GM21390 (cell line): Measurements from ENCODE around the gene DSN1.

Experiments used
- ATAC-seq: cut with Tn5 transposase; IDR thresholded peaks from one replicate; pipeline ENCODE4 v1.9.1; 2021; ENCODE audit not compliant: unreplicated experiment

The DSN1 gene

DNA sequence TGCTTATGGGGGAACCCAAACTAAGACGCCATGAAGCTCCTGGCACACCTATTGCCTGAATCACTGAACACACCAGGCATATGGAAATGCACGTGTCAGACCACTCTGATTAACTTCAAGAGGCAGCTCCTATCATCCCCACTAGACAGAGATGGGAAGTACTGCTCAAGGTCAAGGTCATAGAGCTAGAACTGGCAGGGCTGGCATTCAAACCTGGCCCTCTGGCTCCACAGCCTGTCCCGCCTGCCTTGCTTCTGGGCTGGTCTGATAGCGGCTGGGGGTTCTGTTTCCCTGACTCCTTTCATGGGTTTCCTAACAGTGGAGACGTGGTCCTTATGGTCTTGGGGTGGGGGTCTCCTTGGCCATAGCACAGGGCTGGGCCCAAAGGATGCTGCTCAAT, 22.6 kb upstream of the DSN1 start:
- ATAC-seq: no peak

DNA sequence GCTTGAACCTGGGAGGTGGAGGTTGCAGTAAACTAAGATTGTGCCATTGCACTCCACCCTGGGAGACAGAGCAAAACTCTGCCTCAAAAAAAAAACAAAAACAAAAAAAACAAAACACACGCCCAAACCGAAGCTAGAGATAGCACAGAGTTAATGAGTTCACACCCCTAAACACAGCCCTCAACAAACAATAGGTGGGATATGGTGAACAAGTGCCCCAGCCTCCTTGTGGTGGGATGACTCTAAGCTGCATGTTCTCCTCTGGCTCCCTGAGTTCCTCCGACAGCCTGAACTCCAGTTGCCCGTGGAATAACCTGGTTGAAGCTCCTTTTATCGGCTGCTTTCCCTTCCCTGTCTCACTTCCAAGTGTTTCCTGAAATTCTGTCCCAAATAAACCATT, 22.1 kb upstream of the DSN1 start:
- no peak for ATAC-seq

DNA sequence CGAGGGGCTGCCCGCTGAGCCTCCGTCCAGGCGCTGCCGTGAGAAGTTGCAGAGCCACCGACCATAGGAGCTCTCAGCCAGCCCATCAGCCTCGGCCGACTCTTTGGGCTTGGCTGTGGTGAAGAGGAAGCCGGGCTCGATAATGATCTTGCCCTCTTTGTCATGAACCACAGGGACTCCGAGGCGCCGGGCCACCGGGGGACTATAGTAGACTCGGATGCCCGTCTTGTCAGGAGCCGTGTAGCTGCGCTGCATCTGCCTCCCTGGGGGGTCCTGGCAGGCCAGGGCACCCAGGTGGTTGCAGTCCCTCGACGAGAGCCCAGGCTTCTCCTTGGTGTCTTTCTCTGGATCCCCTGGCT, 20.5 kb upstream of the DSN1 start:
- ATAC-seq: no peak

DNA sequence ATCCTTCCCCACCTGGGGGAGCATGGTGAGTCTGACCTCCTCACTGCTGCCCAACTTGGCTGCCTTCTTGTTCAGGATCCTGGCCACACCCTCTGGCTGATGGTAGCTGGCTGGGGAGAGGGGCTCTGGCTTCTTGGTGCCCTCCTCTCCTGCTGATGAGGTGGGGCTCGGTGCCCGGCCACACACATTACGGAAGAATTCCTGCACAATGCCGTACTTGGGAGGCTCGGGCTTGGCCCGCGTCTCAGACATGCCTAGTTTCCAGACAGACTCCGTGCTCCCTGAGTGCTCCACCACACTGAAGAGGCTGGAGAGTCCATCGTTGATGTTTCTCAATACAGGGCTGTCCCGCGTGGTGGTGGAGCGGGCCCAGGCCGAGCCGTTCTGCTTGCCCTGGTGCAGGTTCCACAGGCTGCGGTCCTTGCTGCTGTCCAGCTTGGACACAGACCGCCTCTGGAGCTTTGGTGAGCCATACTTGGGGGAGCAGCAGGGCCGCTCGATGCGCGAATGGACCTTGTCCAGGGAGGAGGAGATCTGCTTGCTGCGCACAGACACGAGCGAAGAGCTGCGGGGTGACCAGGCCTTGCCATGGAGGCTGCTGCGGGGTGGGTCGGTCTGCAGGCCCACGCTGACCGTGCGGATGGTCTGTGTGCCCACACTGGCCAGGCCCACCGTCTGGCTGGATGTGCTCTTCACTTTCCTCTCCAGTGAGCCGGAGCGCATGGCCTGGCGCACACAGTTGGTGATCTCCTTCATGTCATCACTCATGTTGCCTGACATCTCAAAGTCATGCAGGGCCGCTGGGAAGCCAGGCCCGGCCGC, 19.9 kb upstream of the DSN1 start:
- no peak for ATAC-seq

DNA sequence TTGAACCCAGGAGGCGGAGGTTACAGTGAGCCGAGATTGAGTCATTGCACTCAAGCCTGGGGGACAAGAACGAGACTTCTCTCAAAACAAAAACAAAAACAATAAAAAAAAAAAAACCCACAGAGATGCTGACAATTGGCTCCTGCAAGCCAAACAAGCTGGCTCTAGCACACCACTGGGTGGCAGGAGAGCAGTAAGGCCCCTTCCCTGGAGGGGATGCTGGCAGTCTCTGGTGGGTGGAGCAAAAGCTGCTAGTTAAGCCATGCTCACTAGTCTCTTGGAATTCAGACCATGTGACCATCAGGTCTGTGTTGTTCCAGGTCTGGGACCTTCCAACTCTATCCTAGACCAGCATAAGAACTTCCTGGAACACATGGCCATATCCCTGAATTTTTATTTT, 18.9 kb upstream of the DSN1 start:
- ATAC-seq: no peak

DNA sequence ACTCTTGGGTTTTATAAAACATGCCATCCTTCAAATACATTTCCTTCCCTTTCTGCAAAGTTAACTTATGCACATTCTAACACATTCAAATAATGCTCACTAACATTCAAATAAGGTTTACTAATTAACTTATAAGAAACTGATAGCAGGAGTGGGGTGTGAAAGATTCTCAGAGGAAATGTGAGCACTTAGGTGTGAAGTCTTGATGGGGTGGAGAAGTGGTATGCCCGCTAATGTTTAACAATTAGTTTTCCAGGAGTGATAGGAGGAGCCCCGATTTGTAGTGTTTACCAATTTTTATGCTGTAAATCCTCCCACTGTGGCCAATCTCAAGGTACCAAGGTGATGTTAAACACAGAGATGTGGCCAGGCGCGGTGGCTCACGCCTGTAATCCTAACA, 18.3 kb upstream of the DSN1 start:
- no peak for ATAC-seq

DNA sequence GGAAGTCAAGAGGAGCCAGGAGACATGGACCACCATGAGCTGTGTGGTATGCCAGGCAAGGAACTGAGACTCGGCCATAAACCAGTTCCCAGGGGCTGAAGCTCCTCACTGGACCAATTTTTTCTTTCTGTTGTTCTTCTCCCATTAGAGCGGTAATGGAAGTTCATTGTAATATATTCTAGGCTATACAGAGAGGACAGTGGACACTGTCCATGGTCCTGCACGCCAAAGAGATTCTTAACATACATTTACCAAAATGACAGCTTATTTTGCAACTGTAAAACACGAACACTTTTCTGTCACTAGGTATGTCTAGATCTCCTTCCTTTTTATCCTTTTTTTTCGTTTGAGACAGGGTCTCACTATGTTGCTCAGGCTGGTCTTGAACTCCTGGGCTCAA, 13.1 kb upstream of the DSN1 start:
- ATAC-seq: no peak

DNA sequence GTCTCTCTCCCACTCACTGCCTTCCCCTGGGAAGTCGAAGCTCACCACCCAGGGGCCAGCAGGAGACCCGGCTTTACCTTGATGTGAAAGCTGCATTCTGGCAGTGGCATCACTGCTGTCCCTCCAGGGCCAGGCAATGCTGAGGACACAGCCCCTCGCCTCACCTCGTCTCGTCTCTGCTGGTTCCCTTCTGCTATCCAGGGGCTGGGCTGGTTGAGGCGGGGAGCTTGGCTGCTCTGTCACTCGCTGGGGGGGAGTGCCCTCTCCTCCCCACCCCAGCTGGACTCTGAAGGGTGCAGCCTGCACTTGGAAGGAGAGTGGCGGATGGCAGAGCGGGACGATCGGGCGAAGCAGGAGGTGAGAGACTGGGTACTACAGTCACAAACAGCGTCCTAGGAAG, 12.7 kb upstream of the DSN1 start:
- no peak for ATAC-seq

DNA sequence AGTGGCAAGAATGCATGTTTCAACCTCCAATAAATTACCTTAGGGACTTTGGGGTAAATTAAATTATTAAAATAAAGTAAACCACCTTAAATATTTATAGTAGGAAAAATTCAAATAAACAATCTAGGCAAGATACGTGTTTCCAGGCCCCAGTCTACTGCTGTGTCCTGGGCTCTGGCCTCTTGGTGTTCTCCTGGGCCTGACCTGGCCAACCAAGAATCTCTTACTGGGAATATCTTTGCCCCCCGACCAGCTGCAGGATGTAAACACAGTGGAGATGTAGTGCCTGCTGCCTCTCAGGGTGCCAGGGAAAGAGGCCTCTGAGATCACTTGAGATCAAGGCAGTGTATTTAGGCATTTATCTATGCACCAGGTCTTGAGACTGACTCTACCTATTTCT, 11.7 kb upstream of the DSN1 start:
- no peak for ATAC-seq

DNA sequence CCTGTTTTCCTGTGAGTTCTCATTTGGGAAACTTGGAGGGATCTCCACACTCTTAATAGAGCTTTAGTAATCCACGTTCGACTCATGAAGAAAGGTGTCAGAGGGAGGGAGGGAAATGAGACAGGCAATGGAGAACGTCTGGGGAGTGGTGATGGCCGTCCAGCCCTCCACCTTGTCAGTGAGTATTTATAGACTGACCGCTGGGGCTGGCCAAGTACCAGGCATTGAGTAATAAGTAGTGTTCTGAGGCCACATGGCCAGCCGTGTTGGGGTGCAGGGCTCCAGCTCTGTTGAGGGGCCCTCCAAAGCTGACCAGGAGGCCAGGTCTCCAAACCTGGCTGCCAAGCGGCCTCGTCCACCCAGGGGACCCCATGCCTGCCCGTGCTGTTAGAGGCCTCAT, 11.3 kb upstream of the DSN1 start:
- ATAC-seq: no peak

DNA sequence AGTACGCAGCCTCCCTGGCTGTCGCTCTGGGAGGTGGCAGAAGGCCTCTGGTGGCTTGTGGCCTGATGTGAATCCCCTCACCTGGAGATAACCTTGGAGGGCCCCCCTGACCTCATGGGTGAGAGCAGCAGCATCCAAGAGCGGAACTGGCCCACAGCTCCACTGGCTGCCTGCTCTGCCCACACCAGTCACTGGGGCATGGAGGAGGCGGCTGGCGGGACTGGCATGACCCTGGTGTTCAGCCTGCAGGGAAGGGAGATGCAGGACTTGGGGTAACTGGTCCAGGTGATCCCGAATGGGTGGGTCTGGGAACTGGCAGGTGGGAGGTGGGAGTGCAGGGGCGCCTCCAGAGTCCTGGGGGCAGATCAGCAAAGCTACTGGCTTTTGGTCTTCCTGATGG, 10.6 kb upstream of the DSN1 start:
- ATAC-seq: no peak

DNA sequence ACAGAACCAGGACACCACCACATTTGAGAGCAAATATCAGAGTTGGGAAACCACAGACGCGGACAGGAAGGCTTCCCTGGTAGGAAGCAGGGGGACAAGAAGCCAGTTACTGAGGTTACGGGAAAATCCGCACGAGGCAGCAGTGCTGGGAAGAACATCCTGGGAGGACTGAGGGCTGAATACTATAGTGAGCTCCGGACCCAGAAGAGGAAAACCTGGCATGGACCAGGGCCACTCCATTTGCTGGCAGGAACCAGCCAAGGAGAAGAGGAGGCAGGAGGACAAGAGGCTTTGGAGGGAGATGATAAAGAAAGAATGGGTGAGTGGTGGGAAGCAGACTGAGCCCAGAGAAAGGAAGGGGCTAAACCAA, 6.1 kb upstream of the DSN1 start:
- no peak for ATAC-seq

DNA sequence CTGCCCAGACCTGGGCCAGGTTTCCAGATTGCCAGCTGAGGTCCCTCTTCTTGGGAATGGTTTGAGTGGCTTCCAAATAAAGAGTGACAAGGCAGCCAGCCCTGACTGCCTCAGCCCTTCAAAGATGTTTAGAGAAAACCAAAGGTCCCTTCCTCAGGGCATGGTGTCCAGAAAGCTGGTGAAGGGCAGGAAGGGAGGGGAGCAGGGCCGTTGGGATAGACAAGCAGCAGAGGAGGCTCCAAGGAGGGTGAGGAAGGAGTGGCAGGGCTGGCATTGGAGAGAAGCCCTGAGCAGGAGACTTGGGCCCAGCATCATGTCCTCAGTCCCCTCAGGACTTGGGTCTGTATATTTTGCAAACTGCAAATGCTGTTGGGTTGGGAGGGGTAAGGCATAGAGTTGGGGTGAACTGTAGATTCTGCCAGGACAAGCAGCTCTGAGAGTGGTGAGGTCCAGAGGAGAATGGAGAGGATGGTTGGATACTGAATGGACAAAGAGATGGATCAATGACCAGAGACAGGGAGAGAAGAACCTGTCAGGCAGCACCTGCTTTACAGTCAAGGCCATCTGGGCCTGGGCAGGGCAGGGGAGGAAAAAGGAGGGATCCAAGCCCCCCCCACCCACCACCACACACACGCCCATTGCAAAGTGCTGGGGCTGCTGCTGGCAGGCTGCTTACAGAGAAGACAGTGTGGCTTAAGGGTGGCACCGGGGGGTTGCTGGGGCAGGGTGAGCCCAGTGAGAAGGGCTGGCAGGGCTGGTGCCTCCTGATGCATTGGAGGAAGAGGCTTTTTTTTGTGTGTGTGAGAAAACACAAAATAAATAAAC, 5.5 kb upstream of the DSN1 start:
- ATAC-seq: no peak

DNA sequence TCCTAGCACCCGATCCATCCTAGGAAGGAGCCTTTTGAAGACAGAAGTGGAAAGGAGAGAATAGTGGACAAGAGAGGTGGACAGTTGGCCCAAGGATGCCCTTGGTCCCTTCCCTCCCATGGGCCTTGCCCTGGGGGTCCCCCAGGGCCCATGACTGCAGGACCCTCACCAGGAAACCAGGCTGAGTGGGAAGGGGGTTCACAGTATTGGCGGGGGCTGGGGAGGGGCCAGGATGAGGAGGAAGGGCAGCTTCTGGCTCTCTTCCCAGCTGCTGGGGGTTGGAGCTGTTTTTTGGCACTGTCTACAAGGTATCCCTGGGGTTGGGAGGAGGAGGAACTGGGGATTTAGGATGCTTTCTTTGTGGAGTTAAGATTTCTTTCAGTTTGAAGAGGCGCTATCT, 4.0 kb upstream of the DSN1 start:
- no peak for ATAC-seq

DNA sequence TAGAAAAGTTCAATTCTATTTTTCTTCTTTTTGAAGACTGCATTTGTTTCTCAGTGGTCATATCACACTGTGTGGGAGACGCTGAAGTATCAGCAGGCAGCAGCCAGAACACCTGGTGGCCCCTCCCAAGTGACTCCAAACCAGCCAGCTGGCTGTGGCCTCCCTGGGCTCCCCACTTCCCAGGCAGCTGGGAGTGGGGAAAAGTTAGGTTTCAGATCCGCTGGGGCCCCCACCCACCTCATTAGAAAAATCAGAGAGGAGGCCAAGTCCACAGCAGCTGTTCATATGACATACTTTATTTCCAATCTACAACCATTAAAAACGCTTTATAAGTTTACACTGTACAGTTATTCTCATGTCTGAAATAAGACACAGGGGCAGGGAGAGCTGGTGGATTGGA, 3.6 kb upstream of the DSN1 start:
- ATAC-seq: no peak

DNA sequence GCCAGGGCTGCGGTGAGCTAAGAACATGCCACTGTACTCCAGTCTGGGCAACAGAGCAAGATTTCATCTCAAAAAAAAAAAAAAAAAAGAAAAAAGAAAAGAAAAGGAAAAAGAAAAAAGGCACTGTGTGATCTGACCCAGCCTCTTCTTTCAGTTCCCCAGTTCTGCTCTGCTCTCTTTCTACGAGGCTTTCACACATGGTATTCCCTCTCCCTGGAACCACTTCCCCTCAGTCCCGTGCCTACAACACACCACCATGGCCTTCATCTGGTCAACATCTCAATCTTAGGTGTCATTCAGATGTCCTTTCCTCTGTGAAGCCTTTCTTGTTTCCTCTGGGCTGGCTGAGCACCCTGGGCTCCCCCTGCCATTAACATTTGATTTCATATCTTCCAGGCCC, 2.3 kb upstream of the DSN1 start:
- ATAC-seq: no peak

DNA sequence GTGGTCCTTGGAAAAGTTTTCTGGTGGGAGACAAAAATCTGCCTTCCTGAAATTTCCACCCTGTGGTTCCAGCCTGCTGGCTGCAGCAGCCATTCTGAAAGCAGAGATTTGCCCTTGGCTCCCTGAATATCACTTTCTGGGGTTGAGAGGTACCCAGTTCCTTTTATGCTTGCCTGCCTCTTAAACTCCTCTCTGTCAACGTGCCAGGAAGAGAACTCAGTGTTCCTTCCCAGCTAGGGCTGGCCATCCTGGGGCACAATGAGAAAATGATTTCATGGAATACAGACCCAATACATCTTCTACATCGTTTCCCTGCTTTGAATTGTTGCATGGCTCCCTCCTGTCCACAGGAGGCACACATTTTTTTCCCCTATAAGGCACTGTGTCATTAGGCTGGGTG, 1.6 kb upstream of the DSN1 start:
- no peak for ATAC-seq

DNA sequence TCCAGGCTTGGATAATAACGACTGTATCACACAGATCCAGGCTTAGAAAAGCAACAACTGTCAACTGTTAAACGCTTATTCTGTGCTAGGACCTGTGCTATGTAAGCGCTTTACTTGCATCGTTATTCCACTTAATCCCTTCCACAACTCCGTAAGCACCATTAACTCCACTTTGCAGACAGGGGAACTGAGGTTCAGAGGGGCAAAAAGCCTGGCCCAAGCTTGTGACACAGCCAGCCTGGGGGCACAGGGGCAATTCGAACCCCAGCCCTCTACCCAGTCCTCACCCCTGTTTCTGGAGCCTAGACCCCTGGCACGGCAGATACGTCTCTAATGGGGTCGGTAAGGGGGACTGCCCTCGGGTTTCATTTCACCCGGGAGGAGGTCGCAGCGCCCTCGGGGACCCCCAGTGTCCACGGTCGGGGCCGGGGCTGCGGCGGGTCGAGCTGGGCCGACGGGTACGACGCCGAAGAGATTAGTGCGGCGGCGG, 411 bp downstream of the DSN1 start:
- ATAC-seq: peak; percentile 27

DNA sequence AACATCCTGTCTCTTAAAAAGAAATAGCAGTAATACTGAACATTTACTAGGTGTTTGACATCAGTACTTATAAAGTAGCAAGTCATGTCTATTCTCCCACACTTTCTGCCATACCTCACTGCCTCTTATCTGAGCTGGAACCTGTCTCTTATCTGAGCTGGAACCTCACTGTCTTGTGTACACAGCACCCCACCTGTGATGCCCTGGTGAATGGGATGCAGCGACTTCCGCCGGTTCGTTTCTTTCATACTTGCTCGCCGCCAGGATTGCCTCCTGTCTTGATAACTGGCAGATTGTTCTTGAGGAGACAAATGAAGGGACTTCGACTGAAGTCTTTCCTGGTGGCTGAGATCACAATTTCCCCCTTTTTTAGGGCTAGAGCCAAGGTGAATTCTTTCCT, 2.9 kb downstream of the DSN1 start:
- no peak for ATAC-seq

DNA sequence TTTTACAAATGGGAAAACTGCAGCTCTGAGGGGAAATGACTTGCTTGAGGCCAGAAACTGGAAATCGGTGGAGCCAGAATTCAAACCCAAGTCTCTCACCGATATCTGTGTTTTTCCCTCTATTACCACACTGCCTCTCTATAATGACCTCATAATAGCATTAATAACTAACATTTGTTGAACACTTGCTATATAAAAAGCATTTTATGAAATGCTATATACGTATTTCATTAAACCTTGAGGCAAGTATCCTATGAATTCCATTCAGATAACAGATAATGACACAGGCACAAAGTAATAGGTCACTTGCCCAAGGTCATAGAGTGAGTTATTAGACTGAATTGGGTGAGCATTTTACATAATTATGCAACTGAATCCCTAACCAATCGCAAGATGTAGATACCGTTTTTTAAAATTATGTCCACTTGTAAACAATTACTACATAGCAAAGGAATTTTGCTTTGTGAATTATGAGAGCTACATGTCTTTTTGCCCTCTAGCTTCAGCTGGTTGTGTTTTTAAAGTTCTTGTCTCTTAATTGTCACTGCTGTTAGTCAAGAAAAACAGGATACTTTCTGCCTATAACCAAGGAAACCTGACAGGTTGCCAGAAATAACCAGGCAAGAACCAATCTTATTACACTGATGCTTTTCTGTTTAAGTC, 4.7 kb downstream of the DSN1 start:
- ATAC-seq: no peak

DNA sequence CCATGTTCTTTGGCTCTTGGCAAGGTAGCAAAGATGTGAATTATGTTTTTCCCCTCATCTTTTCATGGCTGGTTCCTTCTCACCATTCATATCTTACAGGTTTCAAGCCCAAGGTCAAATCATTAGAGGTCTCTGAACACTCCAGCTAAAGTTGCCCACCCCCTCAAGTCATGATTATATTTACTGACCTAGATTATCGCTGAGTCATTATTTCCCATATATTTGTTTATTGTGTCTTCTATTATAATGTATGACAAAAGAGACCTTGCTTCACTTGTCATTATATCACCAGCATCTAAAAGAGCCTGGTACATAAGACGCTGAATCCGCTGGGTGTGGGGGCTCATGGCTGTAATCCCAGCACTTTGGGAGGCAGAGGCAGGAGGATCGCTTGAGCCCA, 12.4 kb downstream of the DSN1 start:
- no peak for ATAC-seq

DNA sequence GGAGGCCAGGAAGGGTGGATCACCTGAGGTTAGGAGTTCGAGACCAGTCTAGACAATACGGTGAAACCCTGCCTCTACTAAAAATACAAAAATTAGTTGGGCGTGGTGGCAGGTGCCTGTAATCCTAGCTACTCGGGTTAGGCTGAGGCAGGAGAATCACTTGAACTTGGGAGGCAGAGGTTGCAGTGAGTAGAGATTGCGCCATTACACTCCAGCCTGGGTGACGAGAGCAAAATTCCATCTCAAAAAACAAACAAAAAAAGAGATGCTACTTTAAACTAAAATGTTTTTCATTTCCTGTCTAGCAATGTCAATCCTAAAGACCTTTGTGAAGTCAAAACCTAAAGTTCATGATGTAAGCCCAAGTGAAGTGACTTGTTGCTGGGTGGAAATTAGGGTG, 12.9 kb downstream of the DSN1 start:
- no peak for ATAC-seq
